ENCODE measurements around the gene DOCK1. TPM values are rescaled to one million over a fixed set of nuclear protein-coding genes. Genes with fewer than 3 reads are reported as not detected.

The DOCK1 gene
- polyA plus RNA-seq, 1 experiment: 37.9 TPM

- no peaks in the 10 kb centered on the region for H3K9me3 ChIP-seq (ENCODE audit: control insufficient read depth, insufficient read depth, low read length)
- no peak for DNase-seq (ENCODE audit: low read depth, low spot score)
- H3K27me3 ChIP-seq (ENCODE audit: control insufficient read depth, insufficient read depth, low read length): no peaks in the 10 kb centered on the region
- no peak overlapping the region for H3K4me3 ChIP-seq (ENCODE audit: low read depth, low read length)
- POLR2A ChIA-PET: no interaction called here
- CTCF ChIA-PET: no interaction called here
- H3K27ac ChIP-seq (ENCODE audit: low read depth, low read length): no peak overlapping the region
- TF ChIP-seq CTCF (IDR thresholded peaks at IDR 0.05; ENCODE audit: low read depth, low read length): no peak
Measured at GRCh38 chr10:127300868-127301321, 395.7 kb downstream of the DOCK1 start.

- POLR2A ChIA-PET: no interaction called here
- Histone ChIP-seq H3K27ac (ENCODE audit: low read depth, low read length) (no peak overlapping the region), H3K27me3 (ENCODE audit: control insufficient read depth, insufficient read depth, low read length) (no peaks in the 10 kb centered on the region), H3K9me3 (ENCODE audit: control insufficient read depth, insufficient read depth, low read length) (no peaks in the 10 kb centered on the region), H3K4me3 (ENCODE audit: low read depth, low read length) (no peak overlapping the region)
- CTCF ChIA-PET: no interaction called here
- no peak for TF ChIP-seq CTCF (IDR thresholded peaks at IDR 0.05; ENCODE audit: low read depth, low read length)
- DNase-seq (ENCODE audit: low read depth, low spot score): no peak
Measured at GRCh38 chr10:127302343-127302742, 397.1 kb downstream of the DOCK1 start.

GRCh38 chr10:127303105-127303504, 397.9 kb downstream of the DOCK1 start:
- H3K9me3 ChIP-seq (ENCODE audit: control insufficient read depth, insufficient read depth, low read length): no peaks in the 10 kb centered on the region

GRCh38 chr10:127303746-127304145, 398.5 kb downstream of the DOCK1 start:
- Histone ChIP-seq H3K27me3 (ENCODE audit: control insufficient read depth, insufficient read depth, low read length) (no peaks in the 10 kb centered on the region), H3K27ac (ENCODE audit: low read depth, low read length) (no peak overlapping the region), H3K9me3 (ENCODE audit: control insufficient read depth, insufficient read depth, low read length) (no peaks in the 10 kb centered on the region), H3K4me3 (ENCODE audit: low read depth, low read length) (no peak overlapping the region)
- no peak for DNase-seq (ENCODE audit: low read depth, low spot score)
- no peak for TF ChIP-seq CTCF (IDR thresholded peaks at IDR 0.05; ENCODE audit: low read depth, low read length)
- ChIA-PET POLR2A (no interaction called here), CTCF (interaction anchor here (0.6 kb wide), 1 partner anchor 1016 kb away, joined by 3 read pairs; no protein-coding TSS in a partner anchor)

More at GRCh38 chr10:127303105-127303504, 397.9 kb downstream of the DOCK1 start:
- DNase-seq (ENCODE audit: low read depth, low spot score): no peak
- H3K27me3 ChIP-seq (ENCODE audit: control insufficient read depth, insufficient read depth, low read length): no peaks in the 10 kb centered on the region
- CTCF ChIA-PET: no interaction called here
- no peak overlapping the region for H3K27ac ChIP-seq (ENCODE audit: low read depth, low read length)
- H3K4me3 ChIP-seq (ENCODE audit: low read depth, low read length): no peak overlapping the region
- no peak for TF ChIP-seq CTCF (IDR thresholded peaks at IDR 0.05; ENCODE audit: low read depth, low read length)
- POLR2A ChIA-PET: no interaction called here

- CTCF ChIA-PET: no interaction called here
- DNase-seq (ENCODE audit: low read depth, low spot score): no peak
Measured at GRCh38 chr10:127306479-127306878, 401.3 kb downstream of the DOCK1 start.

More at GRCh38 chr10:127306479-127306878, 401.3 kb downstream of the DOCK1 start:
- TF ChIP-seq CTCF (IDR thresholded peaks at IDR 0.05; ENCODE audit: low read depth, low read length): no peak
- POLR2A ChIA-PET: interaction anchor here (1.0 kb wide), 1 partner anchor 11 kb away, joined by 3 read pairs; no protein-coding TSS in a partner anchor
- Histone ChIP-seq H3K27me3 (ENCODE audit: control insufficient read depth, insufficient read depth, low read length) (no peaks in the 10 kb centered on the region), H3K4me3 (ENCODE audit: low read depth, low read length) (no peak overlapping the region), H3K27ac (ENCODE audit: low read depth, low read length) (no peak overlapping the region), H3K9me3 (ENCODE audit: control insufficient read depth, insufficient read depth, low read length) (no peaks in the 10 kb centered on the region)

Data from AG04450 (cell line).